Small intestine (tissue), 7 donors: ENCODE measurements around the gene RCBTB2. TPM values are rescaled to one million over a fixed set of nuclear protein-coding genes. Genes with fewer than 3 reads are reported as not detected.

Source experiments
- DNase-seq, 2 donors: peaks; one replicate each; pipeline versions ENCODE4 v3.0.0 to v3.0.0-alpha.2; 2013
- FAIRE-seq: peaks from 2 replicates; lab custom pipeline; 2012; peaks lifted over from hg19 to GRCh38; lab: Jason Lieb, UNC
- H3K27ac ChIP-seq, 3 donors: one replicate each; pipeline ENCODE4 v1.5.1; 2013; ENCODE audit warnings: low read length in 2 of 3, mild to moderate bottlenecking in 2 of 3, control low read depth in 1 of 3, inconsistent platforms in 1 of 3, low read depth in 1 of 3, moderate library complexity in 1 of 3
- H3K27me3 ChIP-seq, 3 donors: one replicate each; pipeline ENCODE4 v1.6.1; 2013; ENCODE audit warnings: low read length in 3 of 3, inconsistent platforms in 1 of 3; ENCODE audit not compliant: control insufficient read depth in 3 of 3, insufficient read depth in 3 of 3
- H3K36me3 ChIP-seq, 3 donors: one replicate each; pipeline ENCODE4 v1.6.1; 2013; ENCODE audit warnings: low read length in 3 of 3, inconsistent platforms in 1 of 3, low read depth in 1 of 3, mild to moderate bottlenecking in 1 of 3, moderate library complexity in 1 of 3; ENCODE audit not compliant: control insufficient read depth in 3 of 3, insufficient read depth in 2 of 3
- H3K4me1 ChIP-seq, 3 donors: one replicate each; pipeline ENCODE4 v1.6.1; 2013; ENCODE audit warnings: low read length in 2 of 3, inconsistent platforms in 1 of 3, low read depth in 1 of 3, mild to moderate bottlenecking in 1 of 3, moderate library complexity in 1 of 3; ENCODE audit not compliant: control insufficient read depth in 3 of 3, insufficient read depth in 2 of 3
- H3K4me3 ChIP-seq, 3 donors: one replicate each; pipeline ENCODE4 v1.5.1; 2013; ENCODE audit warnings: low read length in 3 of 3, control low read depth in 1 of 3, inconsistent platforms in 1 of 3, low read depth in 1 of 3, mild to moderate bottlenecking in 1 of 3, moderate library complexity in 1 of 3
- H3K9me3 ChIP-seq, 2 donors: one replicate each; pipeline ENCODE4 v1.6.1; 2013; ENCODE audit warnings: low read depth in 1 of 2, low read length in 1 of 2; ENCODE audit not compliant: control insufficient read depth in 2 of 2, insufficient read depth in 1 of 2
- WGBS, 3 donors: extraction: QIAGEN DNeasy Blood & Tissue Kit; methylation state at CpG; one replicate each; pipeline ENCODE4 v1.1.7; 2013; 5-methylcytosine and 5-hydroxymethylcytosine counted together
- polyA plus RNA-seq, 4 donors: library from polyadenylated mRNA; stranded (reverse) in 3 of 4; unstranded in 1 of 4; fragments of 200-250 nt in 3 of 4; fragments of 120-200 nt in 1 of 4; gene quantifications; one replicate each; pipeline versions ENCODE4 v1.2.1 to v1.2.3, GENCODE V29; 2013
- donor health status: healthy with polysubstance abuse.
- donor health status: control.
- donor health status: control.
- donor health status: Bipolar disorder and iron deficiency.
- donor health status: healthy.

Gene RCBTB2
- polyA plus RNA-seq, 4 donors: 3.1 to 10.3 (median 6.2) TPM

GRCh38 chr13:48500652-48501197 is 32.2 kb downstream of the RCBTB2 start:
- WGBS, 3 donors: 73 to 83% (median 78%) methylated on average over 4 of the region's 4 CpGs
- no peak for DNase-seq
- FAIRE-seq: no peak
- no peaks in the 10 kb centered on the region for H3K9me3 ChIP-seq
- H3K27ac ChIP-seq: peak overlapping the region in 1 of 3 donors; percentile 59
- H3K36me3 ChIP-seq: peaks cover 0 to 12% (median 0%) of the 10 kb centered on the region in 3 donors
- no peaks in the 10 kb centered on the region for H3K27me3 ChIP-seq
- H3K4me1 ChIP-seq: no peaks in the 10 kb centered on the region
- H3K4me3 ChIP-seq: no peak overlapping the region

GRCh38 chr13:48497669-48498068 is 35.2 kb downstream of the RCBTB2 start:
- H3K4me3 ChIP-seq: no peak overlapping the region
- H3K27ac ChIP-seq: no peak overlapping the region
- FAIRE-seq: no peak

GRCh38 chr13:48496271-48497161 is 36.4 kb downstream of the RCBTB2 start:
- 76 to 87% (median 78%) methylated on average over 5 to 7 of the region's 7 CpGs for WGBS, 3 donors
- H3K9me3 ChIP-seq: no peaks in the 10 kb centered on the region
- peak in 1 of 2 donors; percentile 17 for DNase-seq

More at GRCh38 chr13:48497669-48498068, 35.2 kb downstream of the RCBTB2 start:
- Histone ChIP-seq H3K9me3 (no peaks in the 10 kb centered on the region), H3K4me1 (no peaks in the 10 kb centered on the region), H3K27me3 (no peaks in the 10 kb centered on the region), H3K36me3 (peaks cover 0 to 12% (median 0%) of the 10 kb centered on the region in 3 donors)
- no peak for DNase-seq
- WGBS, 3 donors: 92 to 100% (median 98%) methylated on average over 2 of the region's 2 CpGs

GRCh38 chr13:48494874-48495273 is 38.0 kb downstream of the RCBTB2 start:
- no peak for FAIRE-seq
- Histone ChIP-seq H3K9me3 (no peaks in the 10 kb centered on the region), H3K4me1 (no peaks in the 10 kb centered on the region), H3K4me3 (no peak overlapping the region), H3K36me3 (peaks cover 0 to 8% (median 0%) of the 10 kb centered on the region in 3 donors), H3K27ac (no peak overlapping the region), H3K27me3 (no peaks in the 10 kb centered on the region)
- DNase-seq: no peak
- WGBS, 3 donors: 70 to 88% (median 74%) methylated on average over 1 of the region's 1 CpG

More at GRCh38 chr13:48496271-48497161, 36.4 kb downstream of the RCBTB2 start:
- no peak for FAIRE-seq
- Histone ChIP-seq H3K36me3 (peaks cover 0 to 8% (median 0%) of the 10 kb centered on the region in 3 donors), H3K4me3 (no peak overlapping the region), H3K27me3 (no peaks in the 10 kb centered on the region), H3K27ac (no peak overlapping the region), H3K4me1 (no peaks in the 10 kb centered on the region)

- Histone ChIP-seq H3K4me1 (no peaks in the 10 kb centered on the region), H3K27ac (no peak overlapping the region), H3K9me3 (no peaks in the 10 kb centered on the region), H3K4me3 (no peak overlapping the region), H3K36me3 (peaks cover 0 to 5% (median 0%) of the 10 kb centered on the region in 3 donors), H3K27me3 (no peaks in the 10 kb centered on the region)
- 73 to 88% (median 84%) methylated on average over 2 of the region's 2 CpGs for WGBS, 3 donors
- DNase-seq (no peak), FAIRE-seq (no peak)
These were observed 39.0 kb downstream of the RCBTB2 start for GRCh38 chr13:48493851-48494250.

GRCh38 chr13:48493066-48493765 is 39.7 kb downstream of the RCBTB2 start:
- no peak overlapping the region for H3K4me3 ChIP-seq
- H3K36me3 ChIP-seq: peaks cover 0 to 5% (median 0%) of the 10 kb centered on the region in 3 donors
- no peak for FAIRE-seq
- H3K9me3 ChIP-seq: no peaks in the 10 kb centered on the region
- H3K4me1 ChIP-seq: no peaks in the 10 kb centered on the region
- H3K27me3 ChIP-seq: no peaks in the 10 kb centered on the region
- H3K27ac ChIP-seq: peak overlapping the region; percentile 8 to 83 (median 19)
- no peak for DNase-seq
- 74 to 85% (median 85%) methylated on average over 4 of the region's 4 CpGs for WGBS, 3 donors

- Histone ChIP-seq H3K9me3 (no peaks in the 10 kb centered on the region), H3K27ac (peak overlapping the region in 2 of 3 donors; percentile 19 to 83), H3K36me3 (peaks cover 0 to 2% (median 0%) of the 10 kb centered on the region in 3 donors), H3K4me3 (no peak overlapping the region), H3K27me3 (no peaks in the 10 kb centered on the region), H3K4me1 (no peaks in the 10 kb centered on the region)
- WGBS, 3 donors: 39 to 76% (median 55%) methylated on average over 16 of the region's 16 CpGs
- DNase-seq: peak; percentile 24 to 58
- no peak for FAIRE-seq
These were observed 40.3 kb downstream of the RCBTB2 start for GRCh38 chr13:48492470-48493065.

GRCh38 chr13:48492096-48492440 is 40.8 kb downstream of the RCBTB2 start:
- H3K4me1 ChIP-seq: no peaks in the 10 kb centered on the region
- 40 to 86% (median 59%) methylated on average over 1 of the region's 1 CpG for WGBS, 3 donors
- H3K27ac ChIP-seq: peak overlapping the region in 2 of 3 donors; percentile 68 to 83
- H3K36me3 ChIP-seq: peaks cover 0 to 2% (median 0%) of the 10 kb centered on the region in 3 donors
- H3K9me3 ChIP-seq: no peaks in the 10 kb centered on the region
- no peak overlapping the region for H3K4me3 ChIP-seq
- FAIRE-seq: no peak
- no peaks in the 10 kb centered on the region for H3K27me3 ChIP-seq
- DNase-seq: no peak
